HG03460 (cell line): Measurements from ENCODE around the gene RNASEH2B.

ENCODE experiments used
- ATAC-seq: cut with Tn5 transposase; IDR thresholded peaks from one replicate; pipeline ENCODE4 v1.9.1; 2021; ENCODE audit not compliant: unreplicated experiment

RNASEH2B gene

GRCh38 chr13:50905256-50905655, 4.3 kb upstream of the RNASEH2B start:
- no peak for ATAC-seq

- ATAC-seq, result no peak
Measured at GRCh38 chr13:50907781-50908180, 1.8 kb upstream of the RNASEH2B start.

GRCh38 chr13:50908371-50908770, 1.2 kb upstream of the RNASEH2B start:
- ATAC-seq, result no peak

- no peak for ATAC-seq
Measured at GRCh38 chr13:50910485-50910805, 854 bp downstream of the RNASEH2B start.

GRCh38 chr13:50911081-50911631, 1.6 kb downstream of the RNASEH2B start:
- no peak for ATAC-seq

- peak; percentile 46 for ATAC-seq
Measured at GRCh38 chr13:50911937-50912795, 2.6 kb downstream of the RNASEH2B start.

GRCh38 chr13:50912851-50913250, 3.3 kb downstream of the RNASEH2B start:
- no peak for ATAC-seq

GRCh38 chr13:50914176-50914700, 4.6 kb downstream of the RNASEH2B start:
- ATAC-seq, result no peak

GRCh38 chr13:50914848-50915247, 5.3 kb downstream of the RNASEH2B start:
- no peak for ATAC-seq

- ATAC-seq, result no peak
Measured at GRCh38 chr13:50915565-50915964, 6.0 kb downstream of the RNASEH2B start.

- ATAC-seq, result no peak
Measured at GRCh38 chr13:50916701-50917184, 7.2 kb downstream of the RNASEH2B start.

- ATAC-seq, result no peak
Measured at GRCh38 chr13:50917572-50917971, 8.0 kb downstream of the RNASEH2B start.

GRCh38 chr13:50918567-50918966, 9.0 kb downstream of the RNASEH2B start:
- ATAC-seq, result no peak

GRCh38 chr13:50919277-50919676, 9.7 kb downstream of the RNASEH2B start:
- no peak for ATAC-seq

- no peak for ATAC-seq
Measured at GRCh38 chr13:50921706-50922105, 12.1 kb downstream of the RNASEH2B start.

- no peak for ATAC-seq
Measured at GRCh38 chr13:50923272-50923671, 13.7 kb downstream of the RNASEH2B start.

GRCh38 chr13:50924025-50924424, 14.4 kb downstream of the RNASEH2B start:
- no peak for ATAC-seq

- no peak for ATAC-seq
Measured at GRCh38 chr13:50927701-50928100, 18.1 kb downstream of the RNASEH2B start.

GRCh38 chr13:50928102-50928501, 18.5 kb downstream of the RNASEH2B start:
- ATAC-seq, result no peak

GRCh38 chr13:50928659-50929462, 19.3 kb downstream of the RNASEH2B start:
- no peak for ATAC-seq

- no peak for ATAC-seq
Measured at GRCh38 chr13:50932091-50932490, 22.5 kb downstream of the RNASEH2B start.
